SIG-M5 treated with dmso at 0.1 percent for 504 hours (cell line): Measurements from ENCODE around the gene TSSK2.

Experiments used
- DNase-seq: peaks from one replicate; lab custom pipeline; 2025; ENCODE audit not compliant: unreplicated experiment; lab: John Stamatoyannopoulos, UW

TSSK2 gene

DNA sequence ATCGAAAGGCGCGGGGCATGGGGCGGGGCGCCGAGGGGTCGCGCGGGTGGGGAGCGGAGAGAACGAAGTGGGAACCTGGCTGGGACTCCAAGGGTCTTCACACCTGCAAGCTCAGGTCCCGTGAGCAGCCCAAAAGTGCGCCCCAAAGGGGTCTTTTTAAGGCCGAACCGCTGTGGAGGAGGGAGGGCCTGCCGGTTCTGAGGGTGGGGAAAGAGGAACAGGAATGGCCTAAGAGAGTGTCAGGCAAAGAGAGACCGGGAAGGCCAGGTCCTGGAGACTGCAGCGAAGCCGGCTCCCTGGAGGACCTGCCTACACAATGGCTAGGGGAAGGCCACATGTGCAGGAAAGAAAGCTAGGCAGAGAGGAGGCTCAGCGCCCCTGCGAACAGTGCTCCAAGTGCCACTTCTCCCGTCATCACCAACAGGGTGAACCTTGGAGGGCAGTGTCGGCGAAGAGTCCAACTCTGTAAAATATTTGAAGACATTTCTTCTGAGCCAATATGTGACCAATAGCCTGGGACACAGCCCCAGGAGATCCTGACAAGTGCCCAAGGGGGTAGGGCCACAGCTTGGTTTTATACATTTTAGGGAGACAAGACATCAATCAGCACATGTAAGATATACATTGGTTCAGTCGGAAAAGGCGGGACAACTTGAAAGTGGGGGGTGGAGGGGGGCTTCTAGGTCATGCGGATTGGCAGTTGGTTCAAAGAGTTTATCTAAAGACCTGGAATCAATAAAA is 8.2 kb upstream of the TSSK2 start:
- no peak for DNase-seq

DNA sequence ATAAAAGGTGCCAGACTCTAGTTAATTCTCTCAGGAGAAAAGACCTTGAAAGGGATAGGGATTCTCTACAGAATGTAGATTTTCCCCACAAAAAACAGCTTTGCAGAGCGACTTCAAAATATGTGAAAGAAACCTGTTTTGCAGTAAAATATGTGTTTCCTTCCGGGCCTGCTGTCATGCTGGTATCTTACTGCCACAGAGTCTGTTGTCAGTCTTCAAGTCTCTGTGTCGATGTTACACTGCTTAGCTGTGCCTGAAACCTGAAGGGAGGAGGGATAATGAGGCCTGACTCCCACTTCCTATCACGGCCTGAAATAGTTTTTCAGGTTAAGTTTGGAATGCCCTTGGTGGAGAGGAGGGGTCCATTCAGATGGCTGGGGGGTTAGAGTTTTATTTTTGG is 7.2 kb upstream of the TSSK2 start:
- no peak for DNase-seq

DNA sequence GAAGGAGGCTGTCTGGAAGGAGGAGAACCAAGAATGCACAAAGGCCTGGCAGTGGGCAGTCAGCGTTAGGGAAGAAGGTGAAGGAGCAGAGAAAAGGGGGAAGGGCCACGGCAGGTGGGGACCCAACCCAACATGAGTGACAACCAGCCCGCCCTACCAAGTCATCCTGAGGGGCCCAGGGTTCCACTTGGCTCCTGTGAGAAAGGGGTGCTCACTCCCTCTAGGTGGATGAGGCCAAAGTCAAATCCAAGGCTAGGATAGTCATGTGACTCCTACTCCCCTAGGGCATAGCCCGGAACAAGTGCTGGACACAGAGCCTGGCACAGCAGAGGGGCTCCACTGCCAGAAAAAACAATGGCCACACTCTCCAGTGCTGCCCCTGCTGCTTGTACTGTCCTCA is 6.7 kb upstream of the TSSK2 start:
- DNase-seq, result no peak

DNA sequence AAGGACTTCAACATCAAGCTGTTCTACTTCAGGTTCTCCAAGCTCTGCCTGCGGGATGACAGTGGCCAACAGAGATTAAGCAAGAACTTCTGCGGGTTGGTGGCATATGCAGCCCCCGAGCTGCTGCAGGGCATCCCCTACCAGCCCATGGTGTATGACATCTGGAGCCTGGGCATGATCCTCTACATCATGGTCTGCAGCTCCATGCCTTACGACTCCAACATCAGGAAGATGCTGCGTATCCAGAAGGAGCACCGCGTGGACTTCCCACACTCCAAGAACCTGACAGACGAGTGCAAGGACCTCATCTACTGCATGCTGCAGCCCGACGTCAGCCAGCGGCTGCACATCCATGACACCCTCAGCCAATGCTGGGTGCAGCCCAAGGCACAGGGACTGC is 6.1 kb upstream of the TSSK2 start:
- DNase-seq, result no peak

DNA sequence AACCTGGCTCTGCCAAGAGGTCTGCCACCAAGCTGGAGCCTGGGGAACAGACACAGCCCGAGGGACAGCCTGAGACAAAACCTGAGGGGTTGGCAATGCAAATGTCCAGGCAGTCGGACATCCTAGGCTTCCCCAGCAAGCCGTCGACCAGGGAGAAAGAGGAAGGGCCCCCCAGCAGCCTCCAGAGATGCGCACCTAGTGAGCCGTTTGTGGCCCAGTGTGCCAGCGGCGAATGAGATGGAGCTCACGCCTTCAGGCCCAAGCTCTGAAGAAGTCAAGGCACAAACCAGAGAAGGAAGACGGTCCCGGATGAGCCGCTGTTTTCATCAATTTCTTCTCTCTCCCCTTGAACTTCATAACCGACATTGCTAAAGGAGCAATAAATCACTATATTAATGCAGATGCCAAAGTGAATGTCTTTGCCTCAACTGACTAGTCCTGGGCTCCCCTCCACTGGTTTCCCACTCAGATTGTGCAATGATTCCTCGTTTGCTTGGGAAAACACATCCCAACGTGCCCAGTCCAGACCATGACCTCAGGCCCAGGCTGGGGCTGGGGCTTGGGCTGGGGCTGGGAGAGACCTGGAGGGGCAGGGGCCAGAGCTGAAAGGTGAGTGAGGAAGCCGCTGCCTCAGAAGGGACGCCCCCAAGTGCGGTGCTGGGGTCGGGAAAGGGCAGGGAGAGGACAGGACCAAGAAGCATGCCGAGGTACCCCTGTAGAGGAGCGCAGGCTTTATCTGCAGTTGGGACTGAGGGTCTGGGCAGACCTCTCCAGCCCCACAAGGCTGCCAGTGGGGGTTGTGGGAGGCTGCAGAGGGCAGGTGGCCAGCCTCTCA is 5.4 kb upstream of the TSSK2 start:
- DNase-seq, result no peak

DNA sequence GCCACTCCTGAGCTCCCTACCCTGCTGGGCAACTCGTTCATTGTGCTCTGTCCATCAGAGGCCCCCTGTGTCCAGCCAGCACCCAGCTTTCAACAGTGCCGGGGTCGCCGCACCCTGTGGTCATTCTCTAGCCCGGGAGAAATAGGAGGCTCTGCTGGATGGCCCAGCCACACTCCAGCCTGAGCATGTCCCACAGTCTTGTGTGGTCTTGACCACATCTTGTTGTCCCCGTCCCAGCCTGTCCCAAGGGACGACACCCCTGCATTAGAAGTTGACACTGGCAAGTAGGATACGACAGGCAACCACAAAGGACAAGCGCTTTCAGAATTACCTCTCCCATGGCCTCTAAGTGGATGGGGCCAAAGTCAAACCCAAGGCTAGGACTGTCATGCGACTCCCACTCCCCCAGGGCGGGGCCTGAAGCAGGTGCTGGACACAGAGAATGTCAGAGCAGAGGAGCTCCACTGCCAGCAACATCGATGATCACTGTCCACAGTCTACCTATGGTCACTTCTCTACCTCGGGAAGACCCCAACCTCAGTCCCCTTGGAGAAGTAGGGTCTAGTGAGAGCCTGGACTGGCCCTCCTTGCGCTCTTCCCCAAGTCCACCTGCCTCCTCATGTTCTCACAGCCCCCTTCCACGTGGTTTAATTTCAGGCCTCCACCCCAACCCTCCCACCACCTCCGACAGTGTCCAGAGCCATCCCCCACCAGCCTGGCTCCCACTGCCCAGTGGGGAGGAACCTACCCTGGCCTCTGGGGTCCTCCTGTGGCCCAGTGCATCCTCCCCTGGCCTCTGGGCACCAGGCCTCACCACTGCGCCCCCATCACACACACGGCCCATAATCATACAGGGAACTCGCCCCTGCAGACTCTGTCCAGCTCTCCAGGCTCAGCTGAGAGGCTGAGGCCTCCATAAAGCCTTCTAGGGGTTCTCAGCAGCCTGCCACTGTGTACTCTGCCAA is 4.5 kb upstream of the TSSK2 start:
- no peak for DNase-seq

DNA sequence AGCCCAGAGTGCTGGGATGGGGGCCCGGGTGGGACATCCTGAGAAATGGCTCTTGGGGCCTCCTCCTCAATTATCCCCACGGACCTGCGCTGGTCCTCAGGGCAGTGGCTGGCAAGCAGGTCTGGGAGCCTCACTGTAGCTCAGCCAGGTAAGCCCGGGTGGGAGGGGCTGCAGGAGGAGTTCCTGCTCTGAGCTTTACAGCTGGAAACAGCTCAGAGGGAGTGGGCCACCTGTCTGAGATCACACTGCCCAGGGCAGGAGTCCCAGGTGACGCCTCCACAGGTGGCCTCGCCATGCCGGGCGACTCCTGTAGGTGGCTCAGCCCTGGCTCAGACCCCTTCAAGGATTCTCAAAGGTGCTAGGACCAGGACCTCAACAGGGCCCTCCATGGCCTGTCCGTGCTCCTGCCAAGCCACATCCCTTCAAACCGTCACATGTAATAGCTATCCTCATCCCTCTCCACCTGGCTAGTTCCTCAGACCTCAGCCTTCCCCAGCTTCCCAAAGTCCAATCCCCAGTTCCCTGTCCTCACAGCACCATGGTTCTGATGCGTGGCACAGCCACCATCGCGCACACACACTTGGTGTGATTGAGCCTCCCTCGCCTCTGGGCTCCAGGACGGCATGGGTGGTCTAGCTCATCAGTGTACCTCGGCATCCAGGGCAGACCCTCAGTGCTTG is 3.6 kb upstream of the TSSK2 start:
- no peak for DNase-seq

DNA sequence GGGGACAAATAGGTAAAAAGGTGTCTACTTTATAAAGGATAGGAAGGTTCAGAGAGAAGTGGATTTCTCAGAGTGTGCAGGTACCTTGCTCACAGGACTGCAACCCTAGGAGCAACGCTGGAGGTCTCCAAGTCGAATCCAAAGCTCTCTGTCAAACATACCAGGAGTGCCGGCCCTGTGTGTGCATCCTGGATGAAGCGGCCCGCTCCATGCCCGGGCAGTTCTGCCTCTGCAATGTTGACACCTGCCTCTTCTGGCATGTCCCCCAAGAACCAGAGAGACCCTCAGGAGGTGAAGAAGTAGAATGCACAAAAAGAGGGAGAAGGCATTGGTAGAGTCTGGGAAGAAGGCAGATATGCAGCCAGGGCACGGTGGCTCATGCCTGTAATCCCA is 3.1 kb upstream of the TSSK2 start:
- DNase-seq, result no peak

DNA sequence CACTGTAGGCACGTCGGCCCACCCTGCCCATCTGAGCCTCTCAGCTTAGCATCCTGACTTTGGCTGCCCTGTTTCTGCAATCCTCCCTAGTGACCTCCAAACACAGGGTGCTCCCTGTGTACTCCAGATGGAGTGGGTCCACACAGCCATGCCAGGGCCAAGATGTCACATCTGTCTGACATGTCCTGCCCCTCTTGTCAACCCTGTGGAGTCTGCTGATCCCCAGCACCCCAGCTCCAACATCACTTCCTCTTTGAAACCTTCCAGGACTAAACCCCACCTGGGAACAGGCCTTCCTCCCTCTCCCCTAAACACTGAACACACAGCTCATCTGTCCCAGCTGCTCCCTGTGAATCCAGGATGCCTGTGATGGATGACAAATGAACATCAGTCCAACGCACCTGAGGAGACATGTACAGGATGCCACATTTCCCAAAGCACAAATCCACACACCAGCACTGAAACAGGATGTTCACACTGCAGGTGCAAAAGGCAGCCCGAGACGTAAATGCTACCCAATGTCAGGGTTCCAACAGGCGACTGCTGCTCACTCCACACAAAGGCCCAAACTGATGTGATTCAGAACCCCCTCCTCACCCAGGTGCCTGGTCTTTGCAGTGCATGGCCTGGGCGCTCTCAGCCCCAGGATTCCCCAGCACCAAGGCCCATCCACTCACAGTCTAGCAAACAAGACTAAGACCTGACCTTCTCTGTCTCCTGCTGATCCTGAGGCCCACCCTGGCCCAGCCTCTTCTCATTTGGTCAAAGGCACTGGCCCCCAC is 2.0 kb upstream of the TSSK2 start:
- DNase-seq, result no peak

DNA sequence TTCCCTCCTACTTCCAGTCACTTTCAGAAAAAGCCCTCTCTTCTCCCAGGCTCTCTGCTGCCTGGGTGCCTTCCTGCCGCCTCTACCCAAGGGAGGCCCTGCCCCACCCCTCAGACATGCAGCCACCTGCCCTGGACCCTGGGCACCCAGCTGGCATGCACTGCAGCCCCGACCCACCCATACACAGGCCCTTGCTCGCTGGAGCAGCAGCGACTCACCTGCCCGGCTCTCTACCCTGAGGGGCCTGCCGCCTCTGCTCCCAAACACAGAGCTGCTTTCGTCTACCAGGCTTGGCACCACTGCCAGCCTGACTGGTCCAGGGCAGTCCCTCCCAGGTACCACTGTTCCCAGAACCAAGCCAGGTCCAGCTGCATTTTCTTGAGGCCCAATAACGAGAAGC is 1.2 kb upstream of the TSSK2 start:
- DNase-seq, result no peak

DNA sequence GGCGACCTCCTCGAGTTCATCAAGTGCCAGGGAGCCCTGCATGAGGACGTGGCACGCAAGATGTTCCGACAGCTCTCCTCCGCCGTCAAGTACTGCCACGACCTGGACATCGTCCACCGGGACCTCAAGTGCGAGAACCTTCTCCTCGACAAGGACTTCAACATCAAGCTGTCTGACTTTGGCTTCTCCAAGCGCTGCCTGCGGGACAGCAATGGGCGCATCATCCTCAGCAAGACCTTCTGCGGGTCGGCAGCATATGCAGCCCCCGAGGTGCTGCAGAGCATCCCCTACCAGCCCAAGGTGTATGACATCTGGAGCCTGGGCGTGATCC is 542 bp downstream of the TSSK2 start:
- no peak for DNase-seq

DNA sequence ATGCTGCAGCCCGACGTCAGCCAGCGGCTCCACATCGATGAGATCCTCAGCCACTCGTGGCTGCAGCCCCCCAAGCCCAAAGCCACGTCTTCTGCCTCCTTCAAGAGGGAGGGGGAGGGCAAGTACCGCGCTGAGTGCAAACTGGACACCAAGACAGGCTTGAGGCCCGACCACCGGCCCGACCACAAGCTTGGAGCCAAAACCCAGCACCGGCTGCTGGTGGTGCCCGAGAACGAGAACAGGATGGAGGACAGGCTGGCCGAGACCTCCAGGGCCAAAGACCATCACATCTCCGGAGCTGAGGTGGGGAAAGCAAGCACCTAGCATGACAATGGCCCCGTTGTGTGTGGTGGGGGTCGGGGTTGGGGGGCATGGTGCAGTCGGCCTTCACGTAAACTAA is 1.0 kb downstream of the TSSK2 start:
- no peak for DNase-seq

DNA sequence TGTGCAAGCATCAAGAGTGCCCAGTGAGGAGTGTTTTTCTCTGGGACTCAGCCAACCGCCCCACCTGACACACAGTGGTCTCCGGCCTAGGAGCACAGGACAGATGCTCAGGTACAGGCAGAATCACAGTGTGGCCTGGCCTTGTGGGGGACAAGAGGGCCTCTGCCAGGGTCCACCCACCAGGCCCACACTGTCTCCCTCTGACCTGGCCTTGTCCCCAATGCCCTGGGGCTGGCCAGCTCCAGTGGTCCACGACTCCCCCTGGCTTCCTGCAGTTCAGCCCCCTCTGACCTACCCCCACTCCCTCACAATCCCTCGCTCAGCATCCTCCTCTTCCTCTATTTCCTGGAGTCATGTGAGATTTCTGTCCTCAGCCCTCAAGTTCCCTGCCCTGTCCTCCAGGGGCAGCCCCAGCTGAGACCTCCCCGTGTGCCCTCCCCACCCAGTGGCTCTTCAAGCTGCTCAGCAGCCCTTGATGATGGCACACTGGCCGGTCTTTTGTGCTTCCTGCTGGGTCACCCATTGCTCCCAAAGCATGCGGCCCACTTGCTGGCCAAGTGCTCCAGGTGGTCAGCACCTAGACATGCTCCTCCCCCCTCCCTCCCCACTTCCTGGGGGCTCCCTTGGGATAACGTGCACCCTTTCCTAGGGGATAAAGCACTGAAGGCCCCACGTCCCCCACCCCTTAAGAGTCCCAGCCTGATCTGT is 1.7 kb downstream of the TSSK2 start:
- no peak for DNase-seq

DNA sequence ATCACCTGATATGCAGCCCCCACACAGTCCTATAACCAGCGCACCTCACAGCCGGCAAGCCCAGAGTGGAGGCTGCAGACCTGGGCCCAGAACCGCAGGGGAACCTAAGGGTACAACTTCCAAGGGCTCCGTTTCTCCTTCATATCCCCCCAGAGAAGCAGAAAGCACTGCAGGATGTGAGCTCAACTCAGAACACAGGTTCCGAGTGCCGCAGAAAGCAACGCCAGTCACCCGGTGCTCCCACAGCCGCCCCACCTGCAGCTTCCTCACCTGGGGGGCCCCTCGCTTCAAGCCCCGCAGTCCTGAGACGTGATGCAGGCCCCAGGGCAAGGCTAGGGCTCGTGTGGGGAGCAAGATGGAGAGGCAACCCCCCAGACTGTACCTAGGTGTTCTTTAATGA is 2.5 kb downstream of the TSSK2 start:
- DNase-seq, result no peak

DNA sequence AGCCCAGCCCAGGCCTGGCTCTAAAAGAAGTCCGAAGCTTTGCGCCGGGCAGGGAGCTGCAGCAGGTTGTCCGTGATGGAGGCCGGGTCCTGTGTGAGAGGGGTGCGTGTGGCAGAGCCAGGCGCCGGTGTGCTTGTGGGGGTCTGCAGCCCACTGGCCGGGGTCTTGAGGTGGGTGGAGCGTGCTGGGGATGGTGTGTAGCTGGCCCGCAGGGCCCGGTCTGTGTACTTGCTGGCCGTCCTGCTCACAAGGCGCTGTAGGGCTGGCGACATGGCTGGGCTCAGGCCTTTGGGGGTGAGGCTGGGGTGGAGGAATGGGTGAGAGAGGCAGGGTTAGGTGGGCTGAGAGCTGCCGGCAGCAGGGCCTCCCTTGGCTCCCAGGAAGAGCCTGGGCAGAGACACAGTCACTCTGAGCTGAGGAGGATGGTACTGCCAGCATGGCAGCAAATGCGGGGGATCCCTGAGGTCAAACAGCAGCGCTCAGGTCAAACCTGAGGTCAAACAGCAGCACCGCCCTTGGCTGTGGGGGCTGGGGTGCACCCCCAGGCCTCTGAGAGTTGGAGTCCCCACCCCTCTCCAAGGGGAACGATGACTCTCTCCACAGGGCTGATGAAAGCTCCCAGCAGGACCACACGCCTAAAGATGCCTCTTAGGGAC is 3.2 kb downstream of the TSSK2 start:
- DNase-seq, result no peak

DNA sequence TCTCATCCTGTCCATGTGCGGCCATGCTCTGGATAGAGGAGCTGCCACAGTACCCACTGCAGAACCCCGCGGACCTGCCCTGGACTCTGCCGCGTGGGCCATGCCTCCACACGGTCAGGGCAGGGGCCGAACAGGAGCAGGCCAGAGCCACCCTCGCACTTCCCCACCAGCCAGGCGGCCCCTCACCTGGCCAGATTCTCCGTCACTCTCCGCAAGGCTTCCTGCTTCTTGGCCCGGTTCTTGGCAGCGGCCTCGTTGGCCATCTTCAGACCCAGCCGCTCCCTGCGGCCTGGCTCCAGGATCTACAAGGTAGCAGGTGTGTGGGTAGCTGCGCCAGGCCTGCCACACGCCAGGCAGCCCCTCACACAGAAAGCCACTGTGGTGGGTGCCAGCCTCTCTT is 3.8 kb downstream of the TSSK2 start:
- DNase-seq, result no peak

DNA sequence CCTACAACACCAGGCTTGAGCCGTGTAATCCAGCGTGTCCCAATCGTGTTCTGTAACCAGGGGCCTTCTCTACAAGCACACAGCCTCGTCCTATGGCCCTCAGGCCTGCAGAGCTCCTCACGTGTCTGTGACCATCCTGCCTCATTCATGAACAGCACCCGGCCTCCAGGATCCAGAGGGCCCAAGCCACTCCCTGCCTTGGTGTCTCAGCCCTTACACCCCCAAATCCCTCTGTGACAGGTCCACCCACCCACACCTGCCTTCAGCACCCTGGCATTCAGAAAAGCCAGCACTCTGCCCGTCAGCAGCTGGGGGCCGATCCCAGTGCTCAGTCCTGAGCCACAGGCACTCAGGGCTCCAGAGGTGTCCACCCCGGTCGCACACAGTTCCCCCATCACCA is 5.8 kb downstream of the TSSK2 start:
- no peak for DNase-seq

DNA sequence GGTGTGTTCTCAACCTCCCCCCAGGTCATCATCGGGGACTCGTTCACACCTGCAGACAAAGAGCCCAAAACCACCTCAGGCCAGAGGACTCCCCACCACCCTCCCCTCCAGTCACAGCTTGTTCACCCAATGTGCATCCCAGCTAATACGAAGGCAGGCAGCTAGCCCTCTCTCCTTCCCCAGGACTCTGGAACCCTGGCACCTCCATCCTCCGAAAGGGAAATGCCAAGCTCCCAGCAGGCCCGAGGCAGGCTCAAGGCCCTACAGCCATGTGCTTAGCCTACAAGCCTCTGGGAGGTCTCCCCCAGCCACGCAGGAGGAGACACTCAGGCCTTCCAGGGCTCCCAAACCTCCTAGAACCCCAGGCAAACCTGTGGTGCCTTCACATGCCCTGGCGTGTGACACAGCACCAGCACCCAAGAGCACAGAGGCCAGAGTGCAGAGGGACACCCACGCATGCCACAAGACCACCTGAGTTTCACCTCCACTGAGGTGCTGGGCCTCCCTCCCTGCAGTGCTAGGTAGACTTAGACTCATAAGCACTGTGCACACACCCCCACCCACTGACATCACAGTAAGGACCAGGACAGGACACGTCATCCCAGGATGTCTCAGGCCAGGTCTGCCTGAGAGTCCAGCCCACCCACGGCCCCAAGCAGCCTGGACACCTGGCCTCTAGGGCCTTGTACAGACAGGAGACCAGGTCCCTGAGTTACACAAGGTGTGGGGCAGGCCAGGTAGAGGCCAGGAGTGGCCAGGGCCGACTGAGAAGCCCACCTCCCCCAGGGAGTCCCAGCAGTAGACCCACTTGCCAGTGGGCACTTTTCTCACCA is 6.5 kb downstream of the TSSK2 start:
- DNase-seq, result no peak
